GM18868 (cell line): ENCODE results near the gene NFIC.
A peak's percentile ranks its signal among the peaks of the same experiment; 100 is the strongest.
"Not testable (repeated sequence)": the region's sequence is repeated elsewhere in the genome, so short reads cannot be mapped to it uniquely, and the experiment has no call there.

Experiments
- ATAC-seq: cut with Tn5 transposase; IDR thresholded peaks from one replicate; pipeline ENCODE4 v1.9.1; 2021; ENCODE audit warnings: mild to moderate bottlenecking, moderate library complexity; ENCODE audit not compliant: unreplicated experiment

NFIC gene

GRCh38 chr19:3336680-3337523 is 29.5 kb upstream of the NFIC start:
- ATAC-seq: no peak

- no peak for ATAC-seq
Measured at GRCh38 chr19:3338541-3339181, 27.7 kb upstream of the NFIC start.

GRCh38 chr19:3340340-3340739 is 26.0 kb upstream of the NFIC start:
- ATAC-seq: no peak

- no peak for ATAC-seq
Measured at GRCh38 chr19:3342246-3342645, 24.1 kb upstream of the NFIC start.

GRCh38 chr19:3342962-3343361 is 23.4 kb upstream of the NFIC start:
- not testable (repeated sequence) for ATAC-seq

GRCh38 chr19:3343619-3344502 is 22.5 kb upstream of the NFIC start:
- ATAC-seq: peak; percentile 47

GRCh38 chr19:3344608-3345598 is 21.5 kb upstream of the NFIC start:
- no peak for ATAC-seq

- no peak for ATAC-seq
Measured at GRCh38 chr19:3345850-3346460, 20.4 kb upstream of the NFIC start.

- no peak for ATAC-seq
Measured at GRCh38 chr19:3346677-3347353, 19.6 kb upstream of the NFIC start.

GRCh38 chr19:3348042-3348441 is 18.3 kb upstream of the NFIC start:
- no peak for ATAC-seq

GRCh38 chr19:3348469-3348868 is 17.9 kb upstream of the NFIC start:
- not testable (repeated sequence) for ATAC-seq

- ATAC-seq: no peak
Measured at GRCh38 chr19:3350014-3350663, 16.2 kb upstream of the NFIC start.

- ATAC-seq: no peak
Measured at GRCh38 chr19:3351702-3352447, 14.5 kb upstream of the NFIC start.

GRCh38 chr19:3353493-3353892 is 12.9 kb upstream of the NFIC start:
- ATAC-seq: no peak

GRCh38 chr19:3356805-3357204 is 9.6 kb upstream of the NFIC start:
- ATAC-seq: no peak

- no peak for ATAC-seq
Measured at GRCh38 chr19:3357271-3357991, 9.0 kb upstream of the NFIC start.

- no peak for ATAC-seq
Measured at GRCh38 chr19:3357992-3358688, 8.2 kb upstream of the NFIC start.
